GM08714 (cell line): ENCODE results near the gene DHRS1.

Source experiments
- H3K4me3 ChIP-seq: fragments of 200-500 bp; sonication (Bioruptor generic); 2 replicates; pipeline ENCODE4 v1.5.1; 2014; ENCODE audit warnings: mild to moderate bottlenecking, low read length, inconsistent platforms
- ZNF274 ChIP-seq: IDR thresholded peaks from 2 replicates; pipeline ENCODE4 v1.6.1; 2012; ENCODE audit warnings: mild to moderate bottlenecking, low read depth, low read length

DHRS1 gene

GRCh38 chr14:24262821-24263733, 36.5 kb downstream of the DHRS1 start, which contains the start of gene TGM1:
TGM1 (minus strand) TSS chr14:24263177; CDS start chr14:24262352, 825 bp downstream.
- no peak within 1 kb of the TSS for H3K4me3 ChIP-seq
- no peak for TF ChIP-seq ZNF274

GRCh38 chr14:24261969-24262327, 37.6 kb downstream of the DHRS1 start:
- no peak overlapping the region for H3K4me3 ChIP-seq
- TF ChIP-seq ZNF274 = no peak

GRCh38 chr14:24261256-24261968, 38.2 kb downstream of the DHRS1 start:
- TF ChIP-seq ZNF274 = no peak

GRCh38 chr14:24260780-24261157, 38.8 kb downstream of the DHRS1 start:
- TF ChIP-seq ZNF274 = no peak
- H3K4me3 ChIP-seq = no peak overlapping the region

More at GRCh38 chr14:24261256-24261968, 38.2 kb downstream of the DHRS1 start:
- no peak overlapping the region for H3K4me3 ChIP-seq

GRCh38 chr14:24260026-24260779, 39.4 kb downstream of the DHRS1 start:
- TF ChIP-seq ZNF274 = no peak
- H3K4me3 ChIP-seq = no peak overlapping the region

- no peak for TF ChIP-seq ZNF274
- no peak overlapping the region for H3K4me3 ChIP-seq
Observed at GRCh38 chr14:24259282-24260025, 40.1 kb downstream of the DHRS1 start.

- no peak overlapping the region for H3K4me3 ChIP-seq
- no peak for TF ChIP-seq ZNF274
Observed at GRCh38 chr14:24258548-24259265, 40.9 kb downstream of the DHRS1 start.

- no peak for TF ChIP-seq ZNF274
- no peak overlapping the region for H3K4me3 ChIP-seq
Observed at GRCh38 chr14:24258119-24258518, 41.5 kb downstream of the DHRS1 start.

GRCh38 chr14:24256960-24257359, 42.6 kb downstream of the DHRS1 start:
- no peak for TF ChIP-seq ZNF274

GRCh38 chr14:24255931-24256711, 43.5 kb downstream of the DHRS1 start:
- no peak for TF ChIP-seq ZNF274
- H3K4me3 ChIP-seq = no peak overlapping the region

More at GRCh38 chr14:24256960-24257359, 42.6 kb downstream of the DHRS1 start:
- H3K4me3 ChIP-seq = no peak overlapping the region

GRCh38 chr14:24255438-24255837, 44.1 kb downstream of the DHRS1 start:
- TF ChIP-seq ZNF274 = no peak
- H3K4me3 ChIP-seq = no peak overlapping the region
